Urinary bladder (tissue), 4 donors: ENCODE results near the gene SLC6A19. TPM values are rescaled to one million over a fixed set of nuclear protein-coding genes. Genes with fewer than 3 reads are reported as not detected.
"Not testable (repeated sequence)": the region's sequence is repeated elsewhere in the genome, so short reads cannot be mapped to it uniquely, and the experiment has no call there.

ENCODE experiments used
- DNase-seq: peaks from one replicate; pipeline ENCODE4 v3.0.0-alpha.2; 2015; ENCODE audit errors: extremely low spot score
- H3K27ac ChIP-seq: one replicate; pipeline ENCODE4 v1.5.1; 2013; ENCODE audit warnings: low read depth, mild to moderate bottlenecking, moderate library complexity
- H3K36me3 ChIP-seq: one replicate; pipeline ENCODE4 v1.6.1; 2013; ENCODE audit warnings: mild to moderate bottlenecking, moderate library complexity; ENCODE audit not compliant: insufficient read depth
- H3K4me1 ChIP-seq: one replicate; pipeline ENCODE4 v1.6.1; 2013; ENCODE audit warnings: mild to moderate bottlenecking, moderate library complexity; ENCODE audit not compliant: insufficient read depth
- H3K4me3 ChIP-seq: one replicate; pipeline ENCODE4 v1.5.1; 2013; ENCODE audit warnings: low read depth, low read length
- WGBS: extraction: QIAGEN DNeasy Blood & Tissue Kit; methylation state at CpG from one replicate; pipeline ENCODE4 v1.1.7; 2013; 5-methylcytosine and 5-hydroxymethylcytosine counted together
- polyA plus RNA-seq: library from polyadenylated mRNA; stranded (reverse); fragments of 200-250 nt; gene quantifications from one replicate; pipeline ENCODE4 v1.2.3, GENCODE V29; 2013
- total RNA-seq: library from RNA; depleted of rRNA; stranded (reverse); fragments of >200 nt; gene quantifications from one replicate; pipeline ENCODE4 v1.2.3, GENCODE V29; 2014
- donor health status: healthy with polysubstance abuse.
- donor health status: healthy.

The SLC6A19 gene
- total and polyA plus RNA-seq, 2 donors, result not detected

DNA sequence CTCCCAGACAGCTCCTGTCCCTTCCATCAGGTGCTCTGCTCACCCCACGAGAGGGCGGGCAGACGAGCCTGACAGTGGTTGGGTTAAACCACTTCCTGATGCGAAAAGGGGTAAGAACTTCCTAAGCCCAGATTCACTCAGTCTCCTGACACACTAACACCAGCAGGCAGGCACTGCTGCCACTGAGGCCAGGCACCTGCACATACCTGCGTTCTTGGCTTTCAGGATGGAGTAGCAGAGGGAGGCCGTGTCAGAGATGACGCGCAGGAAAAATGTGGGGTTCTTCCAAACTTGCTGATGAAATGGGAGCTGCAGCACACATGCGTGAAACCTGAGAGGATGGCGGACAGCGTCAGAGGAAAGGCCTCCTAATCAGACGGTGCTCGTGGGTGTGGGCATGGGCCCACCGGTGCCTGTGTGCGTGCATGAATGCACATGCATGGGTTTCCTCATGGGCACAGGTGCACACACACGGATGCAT lies 53.7 kb downstream of the SLC6A19 start:
- no peaks in the 10 kb centered on the region for H3K4me1 ChIP-seq
- DNase-seq, result no peak
- no peaks in the 10 kb centered on the region for H3K36me3 ChIP-seq
- WGBS, result 60% methylated on average over 16 of the region's 16 CpGs
- H3K27ac ChIP-seq, result no peak overlapping the region
- no peak overlapping the region for H3K4me3 ChIP-seq

DNA sequence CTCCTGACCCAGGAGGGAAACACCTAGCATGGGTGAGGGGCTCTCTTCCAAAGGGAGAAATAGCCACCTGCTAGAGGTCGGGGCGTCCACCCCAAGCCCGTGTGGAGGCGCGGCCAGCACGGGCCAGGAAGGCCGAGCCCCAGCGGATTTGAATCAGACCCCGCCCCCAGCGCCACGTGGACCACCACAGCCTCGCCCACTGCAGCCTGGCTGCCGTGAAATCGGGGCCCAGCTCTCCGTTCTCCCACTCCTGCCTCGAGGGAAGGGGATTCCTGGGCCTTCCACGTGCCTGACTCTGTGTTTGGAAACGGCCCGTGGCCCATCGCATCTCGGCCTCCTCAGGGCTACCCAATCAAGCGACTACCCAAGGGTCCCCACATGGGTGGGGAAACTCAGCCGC lies 55.4 kb downstream of the SLC6A19 start:
- no peak for DNase-seq
- 83% methylated on average over 23 of the region's 23 CpGs for WGBS

DNA sequence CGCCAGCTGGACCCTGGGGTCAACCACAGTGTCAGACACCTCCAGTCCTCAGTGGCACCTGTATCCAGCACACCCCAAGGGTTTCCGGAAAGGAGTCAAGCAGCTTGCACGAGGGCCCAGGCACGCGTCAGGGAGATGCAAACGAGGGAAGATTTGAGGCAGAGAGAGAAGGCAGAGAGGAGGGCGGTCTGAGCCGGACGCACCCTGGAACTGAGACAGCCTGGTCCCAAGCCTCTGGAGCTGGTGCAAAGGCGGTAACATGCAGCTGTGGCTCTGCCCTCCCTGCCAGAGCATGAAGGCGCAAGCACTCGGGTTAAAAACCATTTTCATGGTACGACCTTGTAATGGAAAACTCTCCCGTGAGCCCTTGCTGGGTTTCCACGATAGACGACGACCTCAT lies 56.0 kb downstream of the SLC6A19 start:
- no peak for DNase-seq
- H3K36me3 ChIP-seq, result no peaks in the 10 kb centered on the region
- no peaks in the 10 kb centered on the region for H3K4me1 ChIP-seq
- 85% methylated on average over 17 of the region's 17 CpGs for WGBS
- H3K27ac ChIP-seq, result no peak overlapping the region
- H3K4me3 ChIP-seq, result no peak overlapping the region

More for the DNA sequence above, 55.4 kb downstream of the SLC6A19 start:
- no peaks in the 10 kb centered on the region for H3K36me3 ChIP-seq
- no peak overlapping the region for H3K4me3 ChIP-seq
- no peak overlapping the region for H3K27ac ChIP-seq
- no peaks in the 10 kb centered on the region for H3K4me1 ChIP-seq

DNA sequence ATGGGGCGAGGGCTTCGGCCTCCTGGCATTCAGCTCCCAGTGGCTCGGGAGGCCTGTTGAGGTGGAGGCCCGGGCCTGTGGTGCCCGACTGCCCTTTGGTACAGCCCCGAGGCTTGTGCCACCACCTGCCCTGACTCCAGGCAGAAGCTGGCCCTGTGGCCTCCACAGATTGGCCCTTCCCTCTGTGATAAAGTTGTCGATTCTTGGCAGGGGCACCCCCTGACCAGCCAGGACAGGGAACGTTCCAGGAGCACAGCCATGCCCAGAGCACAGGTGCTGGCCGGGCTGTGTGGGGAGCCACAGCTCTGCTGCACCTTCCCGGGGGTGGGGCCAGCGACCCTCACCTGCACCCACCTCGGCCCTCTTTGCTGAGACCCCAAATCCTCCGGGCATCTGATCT lies 56.4 kb downstream of the SLC6A19 start:
- WGBS, result 85% methylated on average over 13 of the region's 13 CpGs
- no peak overlapping the region for H3K4me3 ChIP-seq
- no peak overlapping the region for H3K27ac ChIP-seq
- no peaks in the 10 kb centered on the region for H3K36me3 ChIP-seq
- no peaks in the 10 kb centered on the region for H3K4me1 ChIP-seq
- no peak for DNase-seq

DNA sequence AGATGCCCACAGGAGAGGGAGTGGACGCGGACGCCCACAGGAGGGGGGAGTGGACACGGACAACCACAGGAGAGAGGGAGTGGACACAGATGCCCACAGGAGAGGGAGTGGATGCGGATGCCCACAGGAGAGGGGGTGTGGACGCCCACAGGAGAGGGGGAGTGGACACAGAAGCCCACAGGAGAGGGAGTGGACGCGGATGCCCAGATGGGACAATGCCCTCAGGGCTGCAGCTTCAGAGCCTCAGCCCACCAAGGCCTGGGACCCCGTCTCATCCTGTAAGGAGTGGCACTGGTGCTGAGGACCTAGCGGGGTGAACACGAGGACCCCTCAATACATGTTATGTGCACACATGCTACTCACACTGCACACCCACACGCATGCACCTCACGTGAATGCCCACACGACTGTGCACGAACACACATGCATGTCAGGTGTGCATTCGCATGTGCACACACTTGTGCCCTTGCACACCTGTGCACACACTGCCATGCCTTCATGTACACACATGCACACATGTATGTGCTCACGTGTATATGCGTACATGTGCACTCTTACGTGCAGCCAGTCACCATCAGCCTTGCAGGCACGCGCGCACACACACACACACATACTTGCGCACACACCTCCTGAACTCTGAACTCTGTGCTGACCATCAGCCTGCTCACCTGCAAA lies 58.5 kb downstream of the SLC6A19 start:
- WGBS, result 95% methylated on average over 23 of the region's 23 CpGs
- no peak overlapping the region for H3K27ac ChIP-seq
- H3K36me3 ChIP-seq, result no peaks in the 10 kb centered on the region
- no peak overlapping the region for H3K4me3 ChIP-seq
- no peak for DNase-seq
- H3K4me1 ChIP-seq, result no peaks in the 10 kb centered on the region

DNA sequence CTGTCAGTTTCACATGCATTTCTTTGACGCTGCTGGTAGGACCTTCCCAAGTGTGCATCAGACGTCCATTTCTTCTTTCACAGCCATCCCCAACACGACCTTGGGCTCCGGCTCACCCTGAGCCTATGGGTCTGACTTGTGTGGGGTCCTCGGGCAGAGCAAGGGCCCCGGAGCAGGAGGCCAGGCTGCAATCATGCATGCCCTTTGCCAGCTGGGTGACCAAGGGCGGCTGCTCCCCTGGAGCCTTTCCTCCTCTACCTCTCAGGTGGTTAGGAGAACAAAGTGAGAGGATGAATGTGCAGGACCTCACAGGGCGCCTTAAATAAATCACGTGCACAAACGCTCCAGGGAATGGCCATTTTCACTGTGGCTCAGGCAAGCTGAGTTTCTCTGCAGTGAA lies 60.2 kb downstream of the SLC6A19 start:
- no peak for DNase-seq
- no peak overlapping the region for H3K4me3 ChIP-seq
- H3K36me3 ChIP-seq, result no peaks in the 10 kb centered on the region
- no peaks in the 10 kb centered on the region for H3K4me1 ChIP-seq
- WGBS, result 88% methylated on average over 10 of the region's 10 CpGs
- no peak overlapping the region for H3K27ac ChIP-seq

DNA sequence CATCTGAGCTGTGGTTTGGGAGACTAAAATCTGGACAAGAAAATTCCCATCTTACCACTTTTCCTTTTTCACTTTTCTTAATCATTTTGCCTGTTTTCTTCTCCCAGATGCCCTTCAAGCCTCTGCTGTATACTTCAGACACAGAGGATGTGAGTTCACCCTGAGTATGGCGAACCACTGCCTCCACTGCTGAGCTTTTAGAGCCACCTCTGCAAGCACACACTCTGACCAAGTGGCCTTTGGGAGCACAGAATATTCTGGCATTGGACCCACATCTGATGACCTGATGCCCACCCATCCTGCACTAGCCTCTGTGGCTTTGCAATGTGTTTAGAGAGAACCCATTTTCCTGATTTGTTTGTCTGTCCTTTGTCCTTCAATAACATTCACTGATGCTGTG lies 61.0 kb downstream of the SLC6A19 start:
- Histone ChIP-seq H3K27ac (no peak overlapping the region), H3K36me3 (no peaks in the 10 kb centered on the region), H3K4me1 (no peaks in the 10 kb centered on the region), H3K4me3 (no peak overlapping the region)
- WGBS, result 87% methylated on average over 1 of the region's 1 CpG
- DNase-seq, result no peak

DNA sequence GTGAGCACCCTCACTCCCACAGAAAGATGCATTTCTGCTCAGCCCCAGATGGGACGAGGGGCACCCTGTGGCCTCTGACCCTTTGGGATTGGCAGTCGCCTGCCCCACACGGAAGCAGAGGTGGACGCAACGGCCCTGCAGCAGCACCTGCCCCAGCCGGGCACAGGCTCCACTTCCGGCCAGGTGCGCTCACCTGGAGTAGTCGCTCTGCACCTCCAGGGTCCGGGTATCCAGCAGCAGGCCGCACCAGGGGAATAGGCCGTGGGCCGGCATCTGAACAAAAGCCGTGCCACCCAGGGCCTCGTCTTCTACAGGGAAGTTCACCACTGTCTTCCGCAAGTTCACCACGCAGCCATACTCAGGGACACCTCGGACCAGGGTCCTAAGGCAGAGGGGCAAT lies 62.8 kb downstream of the SLC6A19 start:
- WGBS, result 93% methylated on average over 18 of the region's 18 CpGs
- no peak for DNase-seq
- no peak overlapping the region for H3K27ac ChIP-seq
- no peaks in the 10 kb centered on the region for H3K36me3 ChIP-seq
- no peaks in the 10 kb centered on the region for H3K4me1 ChIP-seq
- no peak overlapping the region for H3K4me3 ChIP-seq

DNA sequence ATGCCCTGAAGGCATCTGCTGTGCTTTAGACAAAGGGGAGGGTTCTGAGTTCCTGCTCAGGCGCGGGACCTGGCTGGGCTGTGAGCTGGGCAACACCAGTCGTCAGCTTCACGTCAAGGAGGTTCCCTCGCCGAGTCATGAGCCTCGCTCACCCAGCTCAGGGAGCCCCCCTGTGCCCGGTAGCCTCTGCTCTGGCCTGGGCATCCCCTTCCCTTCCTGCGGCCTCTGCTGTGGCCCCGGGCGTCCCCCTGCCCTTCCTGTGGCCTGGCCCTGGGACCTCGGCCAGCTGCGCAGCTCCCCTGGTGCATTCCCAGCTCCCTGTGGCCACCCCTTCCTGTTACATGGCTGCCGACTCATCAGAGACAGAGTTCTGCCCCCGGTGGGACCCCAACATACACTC lies 63.6 kb downstream of the SLC6A19 start:
- DNase-seq, result no peak
- Histone ChIP-seq H3K4me1 (no peaks in the 10 kb centered on the region), H3K4me3 (no peak overlapping the region), H3K36me3 (no peaks in the 10 kb centered on the region), H3K27ac (no peak overlapping the region)
- 82% methylated on average over 15 of the region's 15 CpGs for WGBS

DNA sequence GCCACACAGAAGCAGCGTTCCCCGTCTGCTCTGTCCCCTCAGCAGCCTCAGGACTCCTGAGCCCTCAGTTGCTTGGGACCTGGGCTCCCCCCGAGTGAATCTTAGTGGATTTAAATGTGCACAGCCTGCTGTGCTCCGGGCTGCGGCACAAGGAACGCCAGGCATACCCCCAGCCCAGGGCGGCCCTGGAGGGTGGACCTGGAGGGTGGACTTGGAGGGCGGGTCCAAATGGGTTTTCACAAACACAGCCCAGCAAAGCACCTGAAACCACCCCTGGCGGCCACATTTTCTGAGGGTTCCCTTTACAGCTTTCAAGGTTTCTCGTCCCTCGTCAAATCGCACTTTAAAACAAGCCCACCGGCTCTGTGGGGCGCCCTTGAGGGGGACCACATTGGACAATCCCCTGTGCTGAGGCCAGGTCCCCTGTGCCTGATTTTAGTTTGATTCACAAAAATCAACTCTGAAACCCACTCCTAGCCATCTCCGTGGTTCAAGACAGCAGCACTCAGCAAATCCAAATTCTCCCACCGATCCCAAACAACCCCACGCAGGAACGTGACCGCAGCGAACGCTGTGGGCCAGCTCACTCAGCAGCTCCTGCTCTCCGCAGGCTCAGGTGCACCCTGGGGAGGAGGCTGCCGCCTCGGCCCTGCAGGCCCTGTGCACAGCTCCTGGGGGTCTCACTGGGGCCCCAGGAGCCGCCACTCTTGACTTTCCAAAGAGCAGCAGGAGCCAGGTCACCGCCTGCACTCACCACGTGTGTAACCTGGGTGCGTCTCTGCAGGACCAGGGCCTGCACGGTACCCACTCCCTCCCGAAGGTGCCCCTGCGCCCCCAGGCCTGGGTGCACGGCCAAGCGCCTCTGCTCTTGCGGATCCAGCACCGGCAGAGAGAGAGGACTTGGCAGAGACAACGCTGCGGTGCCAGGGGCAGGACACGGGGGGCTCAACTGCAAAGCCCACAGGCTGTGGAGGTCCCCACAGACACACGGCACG lies 64.4 kb downstream of the SLC6A19 start:
- DNase-seq, result no peak
- H3K4me1 ChIP-seq, result no peaks in the 10 kb centered on the region
- H3K27ac ChIP-seq, result no peak overlapping the region
- H3K36me3 ChIP-seq, result no peaks in the 10 kb centered on the region
- 88% methylated on average over 40 of the region's 40 CpGs for WGBS
- H3K4me3 ChIP-seq, result no peak overlapping the region

DNA sequence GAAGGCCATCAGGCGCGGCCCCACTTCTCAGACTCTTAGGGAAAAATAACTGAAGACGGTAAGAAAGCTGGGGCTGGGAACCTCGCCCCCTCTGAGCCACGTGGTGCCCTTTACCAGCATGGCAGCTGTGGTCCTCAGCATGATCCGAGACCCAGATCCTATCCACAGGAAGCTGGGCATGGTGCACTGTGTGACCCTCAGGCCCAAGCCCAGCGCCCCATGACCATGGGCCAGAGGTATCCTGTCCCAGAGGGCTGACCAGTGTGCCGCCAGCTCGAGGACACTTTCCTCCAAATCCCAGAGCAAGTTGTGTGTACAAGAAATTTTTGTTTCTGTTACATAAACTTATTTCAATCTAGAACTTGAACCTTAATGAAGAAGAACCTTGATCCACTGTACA lies 65.4 kb downstream of the SLC6A19 start:
- WGBS, result 86% methylated on average over 9 of the region's 9 CpGs
- Histone ChIP-seq H3K4me1 (no peaks in the 10 kb centered on the region), H3K4me3 (no peak overlapping the region), H3K36me3 (no peaks in the 10 kb centered on the region), H3K27ac (no peak overlapping the region)
- no peak for DNase-seq

DNA sequence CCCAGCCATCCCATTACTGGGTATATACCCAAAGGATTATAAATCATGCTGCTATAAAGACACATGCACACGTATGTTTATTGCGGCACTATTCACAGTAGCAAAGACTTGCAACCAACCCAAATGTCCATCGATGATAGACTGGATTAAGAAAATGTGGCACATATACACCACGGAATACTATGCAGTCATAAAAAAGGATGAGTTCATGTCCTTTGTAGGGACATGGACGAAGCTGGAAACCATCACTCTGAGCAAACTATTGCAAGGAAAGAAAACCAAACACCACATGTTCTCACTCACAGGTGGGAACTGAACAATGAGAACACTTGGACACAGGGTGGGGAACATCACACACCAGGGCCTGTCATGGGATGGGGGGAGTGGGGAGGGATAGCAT lies 66.1 kb downstream of the SLC6A19 start:
- not testable (repeated sequence) for H3K4me1 ChIP-seq
- 93% methylated on average over 5 of the region's 5 CpGs for WGBS

DNA sequence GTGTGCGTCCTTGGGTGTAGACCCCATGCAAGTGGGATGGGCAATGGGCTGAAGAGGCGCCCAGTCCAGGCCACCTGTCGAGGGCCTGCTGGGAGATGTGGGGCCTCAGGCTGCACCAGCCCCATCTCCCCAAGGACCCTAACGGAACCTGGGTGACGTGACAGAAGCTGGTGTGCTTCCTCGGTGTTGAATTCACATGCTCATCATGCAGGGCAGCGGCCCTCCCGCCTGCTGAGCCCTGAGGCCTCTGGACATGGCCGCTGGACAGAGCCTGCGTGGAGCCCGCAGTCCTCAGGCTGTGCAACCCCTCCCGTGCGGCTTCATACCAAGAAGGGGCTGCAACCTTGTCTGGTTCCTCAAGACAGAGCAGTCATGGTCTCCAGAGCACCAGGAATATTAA lies 66.7 kb downstream of the SLC6A19 start:
- no peak for DNase-seq
- WGBS, result 86% methylated on average over 13 of the region's 13 CpGs
- H3K4me3 ChIP-seq, result no peak overlapping the region

More for the DNA sequence above, 66.1 kb downstream of the SLC6A19 start:
- not testable (repeated sequence) for H3K36me3 ChIP-seq, H3K27ac ChIP-seq, H3K4me3 ChIP-seq, DNase-seq

DNA sequence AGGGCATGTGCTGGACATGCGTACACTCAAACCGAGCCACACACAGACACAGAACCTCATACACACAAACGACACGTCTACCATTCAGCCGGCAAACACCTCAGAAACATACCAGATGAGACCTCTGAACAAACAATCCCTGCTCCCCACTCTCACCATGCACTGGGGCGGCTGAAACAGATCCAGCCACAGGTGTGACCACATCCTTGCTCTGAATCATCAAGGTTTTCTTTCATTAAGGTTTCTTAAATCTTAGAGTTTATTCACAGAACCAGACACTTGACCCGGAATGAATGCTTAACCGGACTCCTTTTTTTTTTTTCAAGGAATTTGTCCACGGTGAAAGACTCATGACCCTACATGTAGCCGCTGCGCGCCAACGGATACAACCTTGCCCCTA lies 67.3 kb downstream of the SLC6A19 start:
- 86% methylated on average over 13 of the region's 13 CpGs for WGBS
- no peak for DNase-seq
- no peak overlapping the region for H3K27ac ChIP-seq
- no peaks in the 10 kb centered on the region for H3K4me1 ChIP-seq
- no peaks in the 10 kb centered on the region for H3K36me3 ChIP-seq
- no peak overlapping the region for H3K4me3 ChIP-seq

More for the DNA sequence above, 66.7 kb downstream of the SLC6A19 start:
- Histone ChIP-seq H3K4me1 (no peaks in the 10 kb centered on the region), H3K36me3 (no peaks in the 10 kb centered on the region), H3K27ac (no peak overlapping the region)
